Measurements from ENCODE around the gene CMIP. TPM values are rescaled to one million over a fixed set of nuclear protein-coding genes. Genes with fewer than 3 reads are reported as not detected.
A peak's percentile ranks its signal among the peaks of the same experiment; 100 is the strongest.

The CMIP gene
- total RNA-seq, 1 donor from 2014 or later = 6.6 TPM

- no peak overlapping the region for H3K27ac Mint-ChIP-seq
Measured at GRCh38 chr16:81666113-81666512, 221.5 kb downstream of the CMIP start.

GRCh38 chr16:81668243-81669097 lies 223.9 kb downstream of the CMIP start:
- no peaks in the 10 kb centered on the region for H3K9me3 Mint-ChIP-seq
- H3K9me3 ChIP-seq (ENCODE audit: low read depth) = no peaks in the 10 kb centered on the region
- no peaks in the 10 kb centered on the region for H4K20me1 ChIP-seq (ENCODE audit: low read depth)
- H2AFZ ChIP-seq (replicated peaks) = no peak overlapping the region
- no peak overlapping the region for H3K9ac ChIP-seq
- peaks cover 31% of the 10 kb centered on the region for H3K36me3 Mint-ChIP-seq
- no peak overlapping the region for H3K27ac ChIP-seq
- H3K4me3 Mint-ChIP-seq = no peak overlapping the region
- H3K27ac Mint-ChIP-seq = no peak overlapping the region
- no peaks in the 10 kb centered on the region for H3K27me3 ChIP-seq
- H3F3A ChIP-seq (ENCODE audit: low read depth) = no peaks in the 10 kb centered on the region
- DNase-seq (ENCODE audit: low spot score) = no peak
- H3K4me1 ChIP-seq = no peaks in the 10 kb centered on the region
- H3K27me3 Mint-ChIP-seq (ENCODE audit: insufficient read depth, low read depth) = peaks cover 3% of the 10 kb centered on the region
- no peaks in the 10 kb centered on the region for H3K79me2 ChIP-seq (ENCODE audit: low read depth)
- H3K36me3 ChIP-seq = no peaks in the 10 kb centered on the region
- no peak for TF ChIP-seq EZH2 (IDR thresholded peaks at IDR 0.05)
- TF ChIP-seq EZH2phosphoT487 (IDR thresholded peaks at IDR 0.05) = no peak
- TF ChIP-seq CTCF (IDR thresholded peaks at IDR 0.05) = no peak
- peaks cover 21% of the 10 kb centered on the region for H3K4me1 Mint-ChIP-seq
- no peak overlapping the region for H3K4me2 ChIP-seq
- no peak overlapping the region for H3K4me3 ChIP-seq

More at GRCh38 chr16:81666113-81666512, 221.5 kb downstream of the CMIP start:
- Histone ChIP-seq H3K27ac (no peak overlapping the region), H3K27me3 (no peaks in the 10 kb centered on the region), H3K79me2 (ENCODE audit: low read depth) (no peaks in the 10 kb centered on the region), H2AFZ (replicated peaks) (no peak overlapping the region), H3K4me3 (no peak overlapping the region), H4K20me1 (ENCODE audit: low read depth) (peaks cover 5% of the 10 kb centered on the region), H3K36me3 (no peaks in the 10 kb centered on the region), H3K4me2 (no peak overlapping the region), H3K9ac (no peak overlapping the region), H3F3A (ENCODE audit: low read depth) (no peaks in the 10 kb centered on the region), H3K9me3 (ENCODE audit: low read depth) (no peaks in the 10 kb centered on the region), H3K4me1 (no peaks in the 10 kb centered on the region)
- no peaks in the 10 kb centered on the region for H3K9me3 Mint-ChIP-seq
- peaks cover 26% of the 10 kb centered on the region for H3K4me1 Mint-ChIP-seq
- H3K27me3 Mint-ChIP-seq (ENCODE audit: insufficient read depth, low read depth) = peaks cover 3% of the 10 kb centered on the region
- no peak overlapping the region for H3K4me3 Mint-ChIP-seq
- TF ChIP-seq EZH2phosphoT487 (IDR thresholded peaks at IDR 0.05) (no peak), EZH2 (IDR thresholded peaks at IDR 0.05) (no peak), CTCF (IDR thresholded peaks at IDR 0.05) (no peak)
- DNase-seq (ENCODE audit: low spot score) = no peak
- peaks cover 30% of the 10 kb centered on the region for H3K36me3 Mint-ChIP-seq

- H3F3A ChIP-seq (ENCODE audit: low read depth) = no peaks in the 10 kb centered on the region
- Mint-ChIP-seq H3K4me1 (peaks cover 21% of the 10 kb centered on the region), H3K27me3 (ENCODE audit: insufficient read depth, low read depth) (peaks cover 3% of the 10 kb centered on the region), H3K4me3 (no peak overlapping the region), H3K9me3 (no peaks in the 10 kb centered on the region), H3K27ac (peak overlapping the region; percentile 33), H3K36me3 (peaks cover 31% of the 10 kb centered on the region)
- no peaks in the 10 kb centered on the region for H3K9me3 ChIP-seq (ENCODE audit: low read depth)
- H3K79me2 ChIP-seq (ENCODE audit: low read depth) = no peaks in the 10 kb centered on the region
- no peaks in the 10 kb centered on the region for H3K27me3 ChIP-seq
- H3K4me3 ChIP-seq = no peak overlapping the region
- no peak overlapping the region for H3K4me2 ChIP-seq
- DNase-seq (ENCODE audit: low spot score) = no peak
- H3K9ac ChIP-seq = no peak overlapping the region
- H3K4me1 ChIP-seq = no peaks in the 10 kb centered on the region
- TF ChIP-seq CTCF (IDR thresholded peaks at IDR 0.05) (no peak), EZH2phosphoT487 (IDR thresholded peaks at IDR 0.05) (no peak), EZH2 (IDR thresholded peaks at IDR 0.05) (no peak)
- H3K36me3 ChIP-seq = no peaks in the 10 kb centered on the region
- no peak overlapping the region for H2AFZ ChIP-seq (replicated peaks)
- no peak overlapping the region for H3K27ac ChIP-seq
- no peaks in the 10 kb centered on the region for H4K20me1 ChIP-seq (ENCODE audit: low read depth)
Measured at GRCh38 chr16:81669473-81670350, 225.1 kb downstream of the CMIP start.

Data from neural progenitor cell (in vitro differentiated cells).